HEK293 (cell line): ENCODE measurements around the gene GASK1B.

Experiments
- CTCF ChIA-PET: fragments of 350-600 bp; formaldehyde crosslinking; extraction: SDS; loops from one replicate; lab custom pipeline; 2021; ENCODE audit warnings: antibody characterized with exemption; lab: Yijun Ruan, JAX
- POLR2A ChIA-PET: fragments of 300-600 bp; formaldehyde crosslinking; extraction: SDS; loops from one replicate; lab custom pipeline; 2020; ENCODE audit warnings: antibody characterized with exemption, inconsistent platforms; lab: Yijun Ruan, JAX
- H3K27ac ChIP-seq: fragments of 200-500 bp; sonication (Bioruptor generic); 2 replicates; pipeline ENCODE4 v1.5.1; 2014; ENCODE audit warnings: low read depth, low read length, control low read depth, inconsistent platforms; ENCODE audit errors: extremely low read depth
- H3K36me3 ChIP-seq, 2 experiments: fragments of 200-500 bp in 1 of 2; sonication (Bioruptor generic) in 1 of 2; 1 replicate in 1 of 2; 2 replicates in 1 of 2; pipeline ENCODE4 v1.5.1; 2014 to 2017; ENCODE audit warnings: inconsistent platforms in 2 of 2, low read length in 2 of 2; ENCODE audit not compliant: control insufficient read depth in 2 of 2, insufficient read depth in 1 of 2
- H3K4me1 ChIP-seq: fragments of 200-500 bp; sonication (Bioruptor generic); 2 replicates; pipeline ENCODE4 v1.5.1; 2014; ENCODE audit warnings: mild to moderate bottlenecking, low read length, inconsistent platforms; ENCODE audit not compliant: control insufficient read depth, insufficient read depth
- H3K4me3 ChIP-seq: 2 replicates; pipeline ENCODE4 v1.5.1; 2011; ENCODE audit warnings: low read depth, mild to moderate bottlenecking, control low read depth, low read length, moderate library complexity
- H3K9me3 ChIP-seq: fragments of 200-500 bp; sonication (Bioruptor generic); 2 replicates; pipeline ENCODE4 v1.5.1; 2014; ENCODE audit warnings: low read depth, low read length, inconsistent platforms; ENCODE audit not compliant: control insufficient read depth, insufficient read depth
- BCL11A ChIP-seq: fragments of 450-650 bp; formaldehyde crosslinking; IDR thresholded peaks from 2 replicates; pipeline ENCODE4 v1.5.1; 2016; ENCODE audit warnings: low read depth, missing biosample characterization, missing genetic modification characterization
- INSM2 ChIP-seq: fragments of 450-650 bp; formaldehyde crosslinking; IDR thresholded peaks from 2 replicates; pipeline ENCODE4 v1.5.1; 2016; ENCODE audit warnings: missing biosample characterization, missing genetic modification characterization
- MEIS1 ChIP-seq: sonication (generic); formaldehyde crosslinking; IDR thresholded peaks from 2 replicates; pipeline ENCODE4 v1.8.1; 2022; ENCODE audit warnings: missing genetic modification reagents, mild to moderate bottlenecking, borderline replicate concordance
- OSR2 ChIP-seq: fragments of 450-650 bp; formaldehyde crosslinking; IDR thresholded peaks from 2 replicates; pipeline ENCODE4 v1.5.1; 2016; ENCODE audit warnings: missing biosample characterization, missing genetic modification characterization
- YY2 ChIP-seq: fragments of 450-650 bp; formaldehyde crosslinking; IDR thresholded peaks from 2 replicates; pipeline ENCODE4 v1.5.1; 2016; ENCODE audit warnings: missing biosample characterization, missing genetic modification characterization
- ZFP3 ChIP-seq: fragments of 450-650 bp; formaldehyde crosslinking; IDR thresholded peaks from 2 replicates; pipeline ENCODE4 v1.5.1; 2016; ENCODE audit warnings: low read depth, missing biosample characterization, missing genetic modification characterization
- ZNF23 ChIP-seq: fragments of 450-650 bp; formaldehyde crosslinking; IDR thresholded peaks from 2 replicates; pipeline ENCODE4 v1.5.1; 2016; ENCODE audit warnings: missing biosample characterization, missing genetic modification characterization, borderline replicate concordance
- ZNF248 ChIP-seq: fragments of 450-650 bp; formaldehyde crosslinking; IDR thresholded peaks from 2 replicates; pipeline ENCODE4 v1.5.1; 2017; ENCODE audit warnings: missing biosample characterization, missing genetic modification characterization
- ZNF292 ChIP-seq: fragments of 450-650 bp; formaldehyde crosslinking; IDR thresholded peaks from 2 replicates; pipeline ENCODE4 v1.5.1; 2016; ENCODE audit warnings: low read depth, missing biosample characterization, missing genetic modification characterization, borderline replicate concordance
- ZNF366 ChIP-seq: fragments of 450-650 bp; formaldehyde crosslinking; conservative IDR thresholded peaks from 2 replicates; pipeline ENCODE4 v1.5.1; 2016; ENCODE audit warnings: missing biosample characterization, missing genetic modification characterization
- ZNF404 ChIP-seq: fragments of 450-650 bp; formaldehyde crosslinking; IDR thresholded peaks from 2 replicates; pipeline ENCODE4 v1.5.1; 2017; ENCODE audit warnings: missing biosample characterization, missing genetic modification characterization
- ZNF426 ChIP-seq: fragments of 450-650 bp; formaldehyde crosslinking; IDR thresholded peaks from 2 replicates; pipeline ENCODE4 v1.5.1; 2017; ENCODE audit warnings: missing biosample characterization, missing genetic modification characterization, mild to moderate bottlenecking, inconsistent platforms, moderate library complexity
- ZNF48 ChIP-seq: fragments of 450-650 bp; formaldehyde crosslinking; IDR thresholded peaks from 2 replicates; pipeline ENCODE4 v1.5.1; 2016; ENCODE audit warnings: missing biosample characterization, missing genetic modification characterization
- ZNF510 ChIP-seq: fragments of 450-650 bp; formaldehyde crosslinking; IDR thresholded peaks from 2 replicates; pipeline ENCODE4 v1.5.1; 2018; ENCODE audit warnings: mild to moderate bottlenecking, missing genetic modification characterization, missing biosample characterization; ENCODE audit not compliant: insufficient replicate concordance
- ZNF521 ChIP-seq: fragments of 450-650 bp; formaldehyde crosslinking; IDR thresholded peaks from 2 replicates; pipeline ENCODE4 v1.5.1; 2017; ENCODE audit warnings: missing biosample characterization, mild to moderate bottlenecking, missing genetic modification characterization
- ZNF529 ChIP-seq: fragments of 450-650 bp; formaldehyde crosslinking; IDR thresholded peaks from 2 replicates; pipeline ENCODE4 v1.5.1; 2017; ENCODE audit warnings: missing genetic modification characterization, missing biosample characterization; ENCODE audit not compliant: insufficient replicate concordance
- ZNF555 ChIP-seq: fragments of 450-650 bp; formaldehyde crosslinking; conservative IDR thresholded peaks from 2 replicates; pipeline ENCODE4 v1.5.1; 2017; ENCODE audit warnings: missing biosample characterization, mild to moderate bottlenecking, missing genetic modification characterization, inconsistent platforms
- ZNF623 ChIP-seq: fragments of 450-650 bp; formaldehyde crosslinking; IDR thresholded peaks from 2 replicates; pipeline ENCODE4 v1.5.1; 2016; ENCODE audit warnings: missing biosample characterization, missing genetic modification characterization
- ZNF626 ChIP-seq: fragments of 450-650 bp; sonication (Bioruptor Pico); formaldehyde crosslinking; IDR thresholded peaks from 2 replicates; pipeline ENCODE4 v1.5.1; 2018; ENCODE audit warnings: missing biosample characterization, missing genetic modification characterization, inconsistent platforms
- ZNF654 ChIP-seq: fragments of 450-650 bp; formaldehyde crosslinking; IDR thresholded peaks from 2 replicates; pipeline ENCODE4 v1.5.1; 2016; ENCODE audit warnings: low read depth, missing biosample characterization, missing genetic modification characterization
- ZNF670 ChIP-seq: fragments of 450-650 bp; formaldehyde crosslinking; IDR thresholded peaks from 2 replicates; pipeline ENCODE4 v1.5.1; 2016; ENCODE audit warnings: missing biosample characterization, missing genetic modification characterization, low read depth
- ZNF830 ChIP-seq: fragments of 450-650 bp; IDR thresholded peaks from 2 replicates; pipeline ENCODE4 v1.5.0; 2018; ENCODE audit warnings: missing biosample characterization, missing genetic modification characterization, low read depth, mild to moderate bottlenecking, moderate library complexity

GASK1B gene

GRCh38 chr4:158157412-158157811 lies 15.4 kb downstream of the GASK1B start:
- CTCF ChIA-PET = interaction anchor here (1.0 kb wide), 1 partner anchor 14 kb away, joined by 4 read pairs; no protein-coding TSS in a partner anchor
- no peak overlapping the region for H3K27ac ChIP-seq
- no peak for TF ChIP-seq INSM2 (tag by site-specific recombination)
- TF ChIP-seq ZNF654 (tag by site-specific recombination) = no peak
- no peak for TF ChIP-seq ZFP3 (tag by site-specific recombination)
- no peak for TF ChIP-seq ZNF529 (tag by site-specific recombination)
- TF ChIP-seq, all 188 proteins: peak for 0
- Histone ChIP-seq H3K9me3 (no peaks in the 10 kb centered on the region), H3K36me3 (no peaks in the 10 kb centered on the region), H3K4me3 (no peak overlapping the region), H3K4me1 (no peaks in the 10 kb centered on the region)
- POLR2A ChIA-PET = no interaction called here

GRCh38 chr4:158155656-158156356 lies 17.0 kb downstream of the GASK1B start:
- no peaks in the 10 kb centered on the region for H3K9me3 ChIP-seq
- no peak for TF ChIP-seq ZNF292
- no peak for TF ChIP-seq ZNF23
- TF ChIP-seq YY2 = no peak
- TF ChIP-seq ZNF248 (tag by site-specific recombination) = no peak
- no peak for TF ChIP-seq ZNF426
- no peak for TF ChIP-seq ZNF366
- H3K27ac ChIP-seq = no peak overlapping the region
- H3K4me1 ChIP-seq = no peaks in the 10 kb centered on the region
- ChIA-PET POLR2A (no interaction called here), CTCF (no interaction called here)
- H3K4me3 ChIP-seq = no peak overlapping the region
- no peaks in the 10 kb centered on the region for H3K36me3 ChIP-seq

- no peak for TF ChIP-seq ZNF626 (tag by site-specific recombination)
- no peak for TF ChIP-seq ZNF48 (tag by site-specific recombination)
- no peak for TF ChIP-seq YY2
- no peak for TF ChIP-seq BCL11A (tag by site-specific recombination)
- TF ChIP-seq ZNF510 = no peak
- no peak for TF ChIP-seq ZNF404 (tag by site-specific recombination)
- no peak for TF ChIP-seq MEIS1 (CRISPR knock-in tag)
- TF ChIP-seq ZNF529 (tag by site-specific recombination) = no peak
- TF ChIP-seq ZNF555 (tag by site-specific recombination) = no peak
- TF ChIP-seq ZNF830 = no peak
- CTCF ChIA-PET = interaction anchor here (0.5 kb wide), 1 partner anchor 14 kb away, joined by 5 read pairs; no protein-coding TSS in a partner anchor
- H3K9me3 ChIP-seq = no peaks in the 10 kb centered on the region
- no peaks in the 10 kb centered on the region for H3K36me3 ChIP-seq
- H3K4me3 ChIP-seq = no peak overlapping the region
- H3K27ac ChIP-seq = no peak overlapping the region
- no peaks in the 10 kb centered on the region for H3K4me1 ChIP-seq
- POLR2A ChIA-PET = no interaction called here
Measured at GRCh38 chr4:158147151-158147550, 25.7 kb downstream of the GASK1B start.

GRCh38 chr4:158146736-158147135 lies 26.1 kb downstream of the GASK1B start:
- no peaks in the 10 kb centered on the region for H3K9me3 ChIP-seq
- H3K27ac ChIP-seq = no peak overlapping the region
- H3K4me3 ChIP-seq = no peak overlapping the region
- no peaks in the 10 kb centered on the region for H3K4me1 ChIP-seq
- H3K36me3 ChIP-seq = no peaks in the 10 kb centered on the region
- TF ChIP-seq ZNF623 (tag by site-specific recombination) = no peak
- no peak for TF ChIP-seq OSR2 (tag by site-specific recombination)
- no peak for TF ChIP-seq ZNF521
- no peak for TF ChIP-seq ZNF670 (tag by site-specific recombination)
- ChIA-PET CTCF (interaction anchor here (0.5 kb wide), 1 partner anchor 14 kb away, joined by 5 read pairs; no protein-coding TSS in a partner anchor), POLR2A (no interaction called here)
